Panc1 (cell line): ENCODE measurements around the gene TBXAS1. TPM values are rescaled to one million over a fixed set of nuclear protein-coding genes. Genes with fewer than 3 reads are reported as not detected.

Source experiments
- ATAC-seq: fragments of 200-7000 bp; cut with Tn5 transposase; 2 replicates; pipeline ENCODE4 v1.9.1; 2020; ENCODE audit warnings: mild to moderate bottlenecking, moderate library complexity
- BruUV-seq: library from RNA; stranded (reverse); fragments of 400-500 nt; replicated peaks from 2 replicates; lab custom pipeline; 2021; lab: Mats Ljungman, UMichigan
- CTCF ChIA-PET: fragments of 300-600 bp; sonication (Branson Sonifier 250); formaldehyde crosslinking; loops from one replicate; lab custom pipeline; 2022; ENCODE audit warnings: antibody characterized with exemption; lab: Charles Lee
- POLR2A ChIA-PET: fragments of 300-600 bp; sonication (Branson Sonifier 250); formaldehyde crosslinking; loops from one replicate; lab custom pipeline; 2022; ENCODE audit warnings: antibody characterized with exemption; lab: Charles Lee
- DNase-seq: peaks from one replicate; pipeline ENCODE4 v3.0.0-alpha.2; 2010; ENCODE audit warnings: low read depth, low spot score
- H3K27ac ChIP-seq: 2 replicates; pipeline ENCODE4 v1.5.1; 2011; ENCODE audit warnings: mild to moderate bottlenecking, low read length, inconsistent platforms
- H3K27me3 ChIP-seq: fragments of 200-500 bp; sonication (Bioruptor generic); 2 replicates; pipeline ENCODE4 v1.6.0; 2014; ENCODE audit warnings: low read length, inconsistent platforms; ENCODE audit not compliant: control insufficient read depth, insufficient read depth
- H3K36me3 ChIP-seq: fragments of 200-500 bp; sonication (Bioruptor generic); 2 replicates; pipeline ENCODE4 v1.5.1; 2014; ENCODE audit warnings: inconsistent platforms, mild to moderate bottlenecking, low read length, moderate library complexity; ENCODE audit not compliant: control insufficient read depth, insufficient read depth
- H3K4me1 ChIP-seq: 2 replicates; pipeline ENCODE4 v1.5.1; 2011; ENCODE audit warnings: inconsistent platforms, mild to moderate bottlenecking, low read length, moderate library complexity; ENCODE audit not compliant: control insufficient read depth, insufficient read depth
- H3K4me3 ChIP-seq, 2 experiments: 2 replicates each; pipeline ENCODE4 v1.5.1; 2011 to 2012; ENCODE audit warnings: low read depth in 2 of 2, low read length in 2 of 2, mild to moderate bottlenecking in 2 of 2, inconsistent platforms in 1 of 2, moderate library complexity in 1 of 2
- H3K9me3 ChIP-seq: fragments of 200-500 bp; sonication (Bioruptor generic); 2 replicates; pipeline ENCODE4 v1.5.1; 2014; ENCODE audit warnings: low read depth, mild to moderate bottlenecking, inconsistent platforms, low read length, moderate library complexity; ENCODE audit not compliant: control insufficient read depth, insufficient read depth
- CTCF ChIP-seq: fragments of 450-650 bp; IDR thresholded peaks from 2 replicates; pipeline ENCODE4 v1.5.1; 2017; ENCODE audit warnings: mild to moderate bottlenecking
- POLR2AphosphoS5 ChIP-seq: IDR thresholded peaks from 2 replicates; pipeline ENCODE4 v1.6.1; 2012; ENCODE audit warnings: mild to moderate bottlenecking, low read depth, low read length, moderate library complexity
- REST ChIP-seq, 2 experiments: IDR thresholded peaks; 2 replicates each; pipeline ENCODE4 v1.6.1; 2011 to 2012; ENCODE audit warnings: low read depth in 2 of 2, control low read depth in 1 of 2, low read length in 1 of 2, mild to moderate bottlenecking in 1 of 2, moderate library complexity in 1 of 2; ENCODE audit not compliant: insufficient read depth in 1 of 2
- SIN3A ChIP-seq: IDR thresholded peaks from 2 replicates; pipeline ENCODE4 v1.6.1; 2012; ENCODE audit warnings: low read depth, mild to moderate bottlenecking, low read length, moderate library complexity, borderline replicate concordance; ENCODE audit not compliant: insufficient read depth
- TCF7L2 ChIP-seq: IDR thresholded peaks from 2 replicates; pipeline ENCODE4 v1.6.1; 2011; ENCODE audit warnings: mild to moderate bottlenecking, low read depth, low read length, inconsistent platforms
- in situ Hi-C: cut with HindIII; loops from 2 replicates; pipeline ENCODE4 v1.10.0; 2016; ENCODE audit warnings: low sequenced_read_pairs, low pct_unique_long_range_greater_than_20kb
- intact Hi-C: fragments of 100-400 bp; cut with micrococcal nuclease; formaldehyde crosslinking; loops from one replicate; pipeline ENCODE4 v1.10.0; 2022; ENCODE audit not compliant: unreplicated experiment
- total RNA-seq: library from RNA; stranded (reverse); gene quantifications from one replicate; pipeline ENCODE4 v1.2.1, GENCODE V29; 2021; ENCODE audit not compliant: unreplicated experiment

Gene TBXAS1
- total RNA-seq, 1 experiment from 2014 or later = 4.4 TPM

DNA sequence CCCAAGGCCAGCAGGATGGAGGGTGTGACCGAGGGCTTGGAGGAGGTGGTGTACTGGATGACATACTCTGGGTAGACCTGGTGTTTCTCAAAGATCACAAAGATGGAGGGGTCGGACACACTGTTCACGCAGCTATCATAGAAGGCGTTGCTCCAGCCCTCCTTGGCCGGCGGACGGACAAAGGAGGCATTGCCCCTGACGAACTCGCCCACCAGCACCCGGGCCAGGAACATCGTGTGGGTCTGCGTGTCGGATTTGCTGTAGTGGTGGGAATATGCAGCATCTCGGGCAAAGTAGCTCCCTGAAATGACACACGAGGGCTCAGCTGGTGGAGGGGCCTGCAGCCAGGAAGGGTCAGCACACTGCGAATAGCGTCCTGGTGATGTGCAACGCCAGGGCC is 195.5 kb downstream of the TBXAS1 start:
- Histone ChIP-seq H3K4me3 (no peak overlapping the region), H3K36me3 (no peaks in the 10 kb centered on the region), H3K9me3 (no peaks in the 10 kb centered on the region), H3K4me1 (no peaks in the 10 kb centered on the region), H3K27ac (no peak overlapping the region), H3K27me3 (no peaks in the 10 kb centered on the region)
- POLR2A ChIA-PET = no interaction called here
- no TSS peak for BruUV-seq
- in situ Hi-C loops (no loop called here), intact Hi-C loops (no loop called here)
- ATAC-seq = no peak
- no peak for DNase-seq
- TF ChIP-seq TCF7L2 = no peak
- TF ChIP-seq REST (IDR thresholded peaks at IDR 0.05; ENCODE audit: insufficient read depth in 1 of 2, low read depth in 2 of 2, low read length in 1 of 2) = no peak
- TF ChIP-seq SIN3A = no peak
- CTCF ChIA-PET = no interaction called here

- H3K9me3 ChIP-seq = no peaks in the 10 kb centered on the region
- in situ Hi-C loops = no loop called here
- no peaks in the 10 kb centered on the region for H3K27me3 ChIP-seq
- no peaks in the 10 kb centered on the region for H3K4me1 ChIP-seq
- ATAC-seq (no peak), DNase-seq (no peak)
- no peaks in the 10 kb centered on the region for H3K36me3 ChIP-seq
- no TSS peak for BruUV-seq
- TF ChIP-seq REST (IDR thresholded peaks at IDR 0.05; ENCODE audit: insufficient read depth in 1 of 2, low read depth in 2 of 2, low read length in 1 of 2) = no peak
- no peak for TF ChIP-seq CTCF
- TF ChIP-seq POLR2AphosphoS5 = no peak
- TF ChIP-seq SIN3A = no peak
- CTCF ChIA-PET = no interaction called here
- POLR2A ChIA-PET = no interaction called here
- H3K27ac ChIP-seq = no peak overlapping the region
- H3K4me3 ChIP-seq = no peak overlapping the region
- intact Hi-C loops = no loop called here
Measured at GRCh38 chr7:140025241-140025640, 196.2 kb downstream of the TBXAS1 start.
